Measurements from ENCODE around the gene C1orf216.
"Not testable (repeated sequence)": the region's sequence is repeated elsewhere in the genome, so short reads cannot be mapped to it uniquely, and the experiment has no call there.

Gene C1orf216, protein sequence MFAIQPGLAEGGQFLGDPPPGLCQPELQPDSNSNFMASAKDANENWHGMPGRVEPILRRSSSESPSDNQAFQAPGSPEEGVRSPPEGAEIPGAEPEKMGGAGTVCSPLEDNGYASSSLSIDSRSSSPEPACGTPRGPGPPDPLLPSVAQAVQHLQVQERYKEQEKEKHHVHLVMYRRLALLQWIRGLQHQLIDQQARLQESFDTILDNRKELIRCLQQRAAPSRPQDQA

DNA sequence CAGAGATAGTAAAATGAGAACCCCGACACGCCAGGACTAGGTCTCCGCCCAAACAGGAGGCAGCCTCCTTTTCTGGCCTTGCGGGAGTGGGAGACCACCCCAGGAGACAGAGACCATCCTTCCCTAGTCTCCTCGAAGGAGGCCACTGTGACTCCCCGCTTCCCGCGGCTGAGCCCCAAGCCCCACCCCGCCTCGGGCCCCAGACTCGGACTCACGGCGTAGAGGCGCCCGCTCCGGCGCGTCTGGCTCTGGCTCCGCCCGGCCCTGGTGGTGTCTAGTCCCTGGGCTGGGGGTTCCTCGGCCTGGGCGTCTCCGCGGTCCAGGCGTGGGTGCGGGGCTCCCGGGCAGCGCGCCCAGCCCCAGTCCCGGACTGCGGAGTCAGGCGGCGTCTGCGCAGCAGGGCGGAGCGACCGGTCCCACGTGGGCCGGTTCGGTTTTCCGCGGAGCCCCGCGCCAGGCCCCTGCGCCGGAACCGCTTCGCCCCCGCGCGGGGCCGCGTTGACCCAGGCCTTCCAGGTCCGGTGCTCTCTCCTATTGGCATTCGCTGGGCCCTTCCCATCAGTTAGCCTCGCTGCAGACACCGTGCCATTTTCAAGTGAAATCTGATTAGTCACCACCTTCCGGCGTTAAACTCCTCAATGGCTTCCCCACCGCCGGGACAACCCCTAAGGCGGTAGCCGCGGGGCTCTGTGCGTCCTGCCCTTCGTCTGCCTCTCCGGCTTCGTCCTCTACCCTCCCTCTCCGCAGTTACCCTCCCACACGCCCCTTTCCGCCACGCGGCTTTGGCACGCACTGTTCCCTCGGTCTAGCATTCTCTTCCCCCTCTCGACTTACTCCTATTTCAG is at the start of gene C1orf216:
TSS of gene C1orf216 (minus strand) at position 393 of the 845 bp plus-strand sequence. CDS start 2,563 bp downstream, outside the sequence.
- DNase-seq = peak; percentile 92

DNA sequence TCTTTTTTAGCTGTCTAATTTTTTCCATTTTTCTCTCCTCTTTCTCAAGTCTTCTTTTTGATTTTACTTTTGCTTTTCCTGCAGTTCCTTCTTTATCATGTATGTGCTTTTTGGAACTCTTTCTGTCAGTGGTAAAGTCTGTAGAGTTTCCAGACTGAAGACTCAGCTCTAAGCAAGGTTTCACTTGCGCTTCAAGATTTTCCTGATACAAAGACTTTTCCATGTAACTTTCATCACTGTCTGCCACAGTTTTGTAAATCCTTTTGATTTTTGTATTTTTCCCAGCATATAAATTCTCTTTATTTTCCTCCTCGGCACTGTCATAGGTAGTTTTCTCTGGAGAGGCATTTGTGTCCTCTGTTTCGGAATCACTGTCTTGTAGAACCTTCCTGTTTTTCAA is 45.6 kb upstream of the C1orf216 start:
- no peak for DNase-seq

DNA sequence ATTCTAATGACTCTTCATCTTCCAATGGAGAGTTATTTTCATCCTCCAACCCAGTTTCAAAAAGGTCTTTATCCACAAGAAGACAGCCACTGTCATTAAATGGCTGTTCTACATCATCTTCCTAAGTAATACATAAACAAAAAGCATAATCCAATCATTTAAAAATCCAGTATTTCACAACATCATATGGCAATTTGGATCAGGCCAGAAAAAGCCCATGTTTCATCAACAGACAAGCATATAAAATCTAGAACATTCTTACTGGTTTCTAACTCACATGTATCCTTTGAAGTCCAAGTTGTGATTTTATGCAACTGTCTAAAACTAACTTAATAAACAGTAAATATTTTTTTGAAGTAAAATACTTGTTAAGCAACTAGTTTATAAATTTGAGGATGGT is 44.5 kb upstream of the C1orf216 start:
- no peak for DNase-seq

DNA sequence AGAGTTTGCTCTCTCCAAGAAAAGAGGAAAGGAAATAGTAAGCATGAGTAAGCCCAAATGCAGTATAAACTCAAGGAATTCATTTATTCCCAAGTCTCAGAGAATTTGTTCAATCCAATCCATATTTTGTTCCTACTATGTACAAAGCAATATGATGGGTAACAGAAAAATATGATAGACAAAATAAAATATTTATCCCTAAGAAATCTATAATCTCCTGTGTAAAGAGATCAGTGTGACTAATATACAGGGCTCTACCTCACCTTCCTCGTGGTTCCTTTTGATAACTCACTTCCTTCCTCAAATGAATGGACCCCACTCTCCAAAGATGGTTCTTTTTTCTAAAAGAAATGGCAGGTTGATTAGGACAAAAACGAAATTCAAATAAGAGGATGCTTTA is 43.5 kb upstream of the C1orf216 start:
- no peak for DNase-seq

DNA sequence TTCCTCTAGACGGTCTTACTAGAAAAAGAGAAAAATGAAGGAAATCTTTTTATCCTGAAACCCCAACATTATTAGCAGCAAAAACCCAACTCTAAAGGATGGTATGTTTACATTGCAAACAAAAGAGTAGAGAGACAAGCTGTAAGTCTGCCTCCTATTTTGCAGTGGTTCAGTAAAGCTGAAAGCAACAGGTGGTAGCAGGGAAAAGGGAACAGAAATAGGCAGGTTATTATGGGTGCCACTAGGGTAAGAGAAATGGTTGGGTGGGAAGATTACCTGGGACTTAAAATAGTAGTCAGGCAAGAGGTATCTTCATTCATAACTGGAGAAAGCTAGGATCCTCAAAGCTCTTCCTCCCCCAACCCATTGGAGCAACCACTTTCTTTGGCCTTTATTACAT is 37.4 kb upstream of the C1orf216 start:
- no peak for DNase-seq

DNA sequence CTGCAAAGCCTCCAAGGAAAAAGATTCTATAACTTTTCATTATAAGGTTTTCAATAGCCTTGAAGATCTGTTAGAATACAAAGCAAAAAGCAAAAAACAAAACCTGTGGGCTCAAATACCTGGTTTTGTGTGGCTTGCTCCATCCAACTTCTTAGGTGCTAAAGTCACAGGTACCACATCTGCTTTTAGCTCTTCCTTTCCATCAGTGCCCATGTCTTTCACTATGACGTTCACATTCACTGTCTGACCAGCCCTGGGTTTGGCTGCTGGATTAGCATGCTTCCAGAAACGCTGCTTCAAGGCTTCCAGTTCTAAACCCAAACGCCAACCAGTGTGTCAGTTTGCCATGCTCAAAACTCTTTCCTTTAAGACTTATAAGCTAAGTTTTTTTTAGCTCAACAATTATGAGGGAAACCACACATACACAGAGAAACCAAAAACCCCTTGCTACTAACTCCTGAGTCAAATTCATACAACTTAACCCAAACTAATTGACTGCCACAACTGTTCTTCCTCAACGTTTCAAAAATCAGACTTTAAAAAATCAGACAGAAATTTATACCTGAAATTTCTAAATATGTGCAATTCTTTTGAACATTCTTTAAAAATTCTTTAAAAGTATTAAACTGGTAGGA is 35.1 kb upstream of the C1orf216 start:
- no peak for DNase-seq

DNA sequence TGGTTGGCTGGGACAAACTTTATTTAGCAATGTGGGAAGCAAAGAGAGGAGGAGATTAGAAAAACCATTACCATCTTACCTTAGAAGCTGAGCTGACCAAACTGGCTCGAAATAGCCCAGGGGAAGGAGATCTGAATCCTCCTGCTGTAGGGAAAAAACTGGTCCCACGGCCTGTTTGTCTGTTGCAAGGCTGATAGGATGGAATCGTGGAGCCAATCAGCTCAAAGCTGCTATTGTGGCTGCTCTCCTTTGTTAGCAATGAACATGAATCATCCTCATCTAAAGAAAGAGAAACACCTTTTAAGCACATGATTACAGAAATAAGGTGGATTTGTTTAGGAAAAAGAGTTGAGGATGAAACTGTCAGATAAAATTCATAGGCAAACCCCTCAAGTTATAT is 29.6 kb upstream of the C1orf216 start:
- DNase-seq = no peak

DNA sequence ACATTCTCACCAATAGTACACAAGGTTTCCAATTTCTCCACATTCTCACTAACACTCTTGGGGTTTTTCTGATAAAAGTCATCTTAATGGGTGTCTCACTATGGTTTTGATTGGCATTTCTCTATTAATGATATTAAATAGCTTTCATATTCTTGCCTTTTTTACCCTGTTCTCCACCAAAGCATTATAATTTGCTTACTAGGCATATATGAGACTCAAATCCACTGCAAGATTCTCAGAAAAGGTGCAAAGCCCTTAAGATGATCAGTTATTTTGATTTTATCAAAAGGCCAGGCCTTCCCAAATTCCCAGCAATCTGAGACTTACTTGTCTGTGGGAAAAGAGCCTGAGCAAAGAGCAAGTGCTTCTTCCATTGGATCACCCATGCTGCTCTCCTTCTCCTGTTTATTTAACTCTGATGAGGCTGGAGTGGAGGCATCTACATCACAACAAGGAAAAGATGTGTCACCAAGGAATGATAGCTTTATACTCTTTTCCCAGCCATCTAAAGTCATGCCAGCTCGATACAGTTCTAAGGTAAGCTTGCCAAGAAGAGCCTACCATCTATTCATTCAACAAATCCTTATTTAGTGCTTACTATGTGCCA is 26.5 kb upstream of the C1orf216 start:
- DNase-seq = no peak

DNA sequence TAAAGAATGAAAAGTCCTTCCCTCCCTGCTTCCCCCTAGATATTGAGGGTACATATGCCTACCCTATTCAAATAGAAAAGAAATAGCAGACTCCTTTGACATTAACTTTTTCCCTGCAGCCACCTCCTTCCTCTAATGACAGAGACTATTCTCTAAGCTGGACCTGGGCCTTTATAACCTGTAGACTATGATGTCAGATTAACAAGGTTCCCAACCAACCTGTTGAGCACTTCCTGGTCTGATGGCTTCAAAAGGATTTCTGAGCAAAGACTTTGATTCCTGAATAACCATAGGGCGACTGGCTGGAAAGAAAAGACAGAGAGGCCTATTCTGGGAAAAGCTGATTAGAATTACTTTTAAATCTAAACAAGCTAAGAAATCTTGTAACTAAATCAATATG is 18.4 kb upstream of the C1orf216 start:
- DNase-seq = no peak

DNA sequence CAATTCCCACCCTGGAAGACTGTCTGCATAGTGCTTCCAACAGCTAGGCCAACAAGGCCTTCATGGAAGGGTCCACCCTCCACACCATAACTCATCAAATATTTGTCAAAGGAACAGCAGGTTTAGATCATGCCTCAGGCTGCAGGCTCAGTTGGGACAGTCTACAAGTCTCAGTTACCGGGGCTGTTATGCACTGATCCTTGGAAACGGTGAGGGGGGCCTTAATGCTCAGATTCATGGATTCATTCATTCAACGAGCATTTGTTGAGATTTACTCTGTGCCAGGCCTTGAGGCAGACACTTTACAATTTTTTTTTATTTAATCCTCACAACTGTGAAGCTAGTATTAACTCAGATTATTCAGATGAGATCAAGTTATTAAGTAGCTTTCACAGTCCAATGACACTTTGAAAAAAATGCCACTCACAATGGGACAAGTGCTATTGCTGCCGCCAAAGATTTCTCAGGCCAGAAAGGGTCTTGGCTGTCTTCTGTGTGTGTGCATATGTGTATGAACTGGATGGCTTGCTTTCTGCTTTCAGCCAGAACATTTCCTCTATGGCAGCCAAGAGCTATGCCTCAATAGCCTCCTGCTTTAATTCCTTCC is 8.9 kb upstream of the C1orf216 start:
- DNase-seq = peak; percentile 30

DNA sequence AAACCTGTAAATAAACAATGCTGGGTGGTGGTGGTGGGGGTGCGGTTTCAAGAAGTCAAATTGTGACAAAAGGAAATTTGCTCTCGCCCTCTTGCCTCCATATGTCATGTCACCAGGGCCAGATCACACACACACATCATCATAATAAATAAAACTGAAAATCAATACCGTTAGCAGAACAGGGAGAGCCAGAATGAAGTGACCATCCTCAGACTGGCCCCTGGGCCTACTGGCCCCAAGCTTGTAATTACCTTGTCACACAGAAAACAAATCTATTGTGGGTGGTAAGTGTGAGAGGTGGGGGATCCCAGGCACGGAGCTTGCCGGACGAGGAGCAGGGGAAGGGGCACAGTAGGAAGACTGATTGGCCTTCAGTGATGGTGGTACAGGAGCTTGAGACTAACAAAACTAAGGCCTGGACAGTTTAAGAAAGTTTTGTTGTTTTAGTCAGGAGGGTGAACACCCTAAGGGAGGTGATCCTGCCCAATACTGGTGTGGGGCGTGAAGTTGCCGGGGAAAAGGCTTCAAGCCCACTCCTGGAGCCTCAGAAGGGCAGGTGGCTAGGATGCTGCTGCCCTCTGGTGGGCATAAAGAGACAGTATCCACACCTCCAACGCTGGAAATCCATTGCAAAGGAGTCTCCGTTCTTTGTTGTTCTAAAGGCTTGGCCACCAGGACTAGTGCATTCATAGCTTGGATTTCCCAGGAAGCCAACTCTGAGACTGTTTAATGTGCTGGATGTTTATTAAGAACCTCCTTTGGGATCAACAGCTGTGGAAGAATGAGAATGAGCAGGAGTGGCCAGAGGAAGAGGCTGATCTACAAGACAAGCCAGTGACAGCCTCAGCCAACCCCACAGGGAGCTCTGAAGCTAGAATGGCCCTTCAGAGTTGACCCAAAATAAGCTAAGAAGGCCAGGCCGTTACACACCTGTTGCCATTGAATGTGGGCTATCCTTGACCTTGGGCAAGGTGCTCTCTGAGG is 8.1 kb upstream of the C1orf216 start:
- DNase-seq = peak; percentile 83

DNA sequence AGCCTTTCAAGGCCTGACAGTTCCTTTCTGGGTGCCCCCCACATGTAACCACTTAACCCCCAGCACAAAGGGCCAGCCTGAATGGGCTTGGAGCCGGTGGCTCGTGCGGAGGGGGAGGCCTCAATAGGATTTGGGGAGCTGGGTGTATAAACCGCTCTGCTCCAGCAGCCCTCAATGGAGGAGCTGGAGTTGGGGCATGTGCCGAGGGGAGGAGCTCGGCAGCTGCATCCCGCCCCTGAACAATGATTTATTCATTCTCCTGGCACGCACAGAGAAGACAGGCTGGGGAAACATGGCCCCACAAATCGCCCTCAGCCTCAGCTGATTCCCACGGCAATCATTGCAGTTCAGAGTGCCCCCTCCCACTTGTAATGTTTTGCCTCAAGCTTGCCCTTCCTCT is 6.9 kb upstream of the C1orf216 start:
- peak; percentile 41 for DNase-seq

DNA sequence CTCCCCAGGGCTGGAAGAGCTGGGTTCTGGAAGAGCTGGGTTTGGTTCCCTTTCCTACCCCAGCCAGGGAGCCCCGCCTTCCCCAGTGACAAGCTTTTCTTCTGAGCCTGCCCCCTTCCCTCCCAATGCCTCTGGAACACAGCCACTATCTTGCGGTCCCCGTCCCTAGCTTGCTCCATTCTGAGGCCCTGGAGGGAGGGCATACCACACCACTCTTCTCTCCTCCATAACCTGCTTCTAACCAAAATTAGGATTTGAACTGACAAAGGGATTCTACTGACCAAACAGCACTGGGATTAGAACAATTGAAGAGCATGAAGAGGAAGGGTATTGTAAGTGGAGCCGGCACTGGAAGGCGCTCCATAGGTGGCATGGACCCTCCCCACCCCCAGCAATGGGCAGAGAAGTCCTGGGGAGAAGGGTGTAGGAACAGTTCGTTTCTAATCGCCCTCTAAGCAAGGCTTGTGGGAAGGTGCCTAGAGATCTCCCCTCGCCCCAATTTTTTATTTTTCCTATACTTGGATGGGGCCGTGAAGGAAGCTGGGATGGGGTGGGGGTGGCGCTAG is 690 bp downstream of the C1orf216 start:
- DNase-seq = peak; percentile 53

DNA sequence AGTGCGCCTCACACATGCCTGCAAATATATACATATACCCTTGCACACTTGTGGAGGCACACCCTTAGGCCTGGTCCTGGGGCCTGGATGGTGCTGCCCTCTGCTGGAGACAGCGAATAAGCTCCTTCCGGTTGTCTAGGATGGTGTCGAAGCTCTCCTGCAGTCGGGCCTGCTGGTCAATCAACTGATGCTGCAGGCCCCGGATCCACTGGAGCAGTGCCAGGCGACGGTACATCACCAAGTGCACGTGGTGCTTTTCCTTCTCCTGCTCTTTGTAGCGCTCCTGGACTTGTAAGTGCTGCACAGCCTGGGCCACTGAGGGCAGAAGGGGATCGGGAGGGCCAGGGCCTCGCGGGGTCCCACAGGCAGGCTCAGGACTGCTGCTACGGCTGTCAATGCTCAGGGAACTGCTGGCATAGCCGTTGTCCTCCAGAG is 3.1 kb downstream of the C1orf216 start:
- DNase-seq = peak; percentile 91

DNA sequence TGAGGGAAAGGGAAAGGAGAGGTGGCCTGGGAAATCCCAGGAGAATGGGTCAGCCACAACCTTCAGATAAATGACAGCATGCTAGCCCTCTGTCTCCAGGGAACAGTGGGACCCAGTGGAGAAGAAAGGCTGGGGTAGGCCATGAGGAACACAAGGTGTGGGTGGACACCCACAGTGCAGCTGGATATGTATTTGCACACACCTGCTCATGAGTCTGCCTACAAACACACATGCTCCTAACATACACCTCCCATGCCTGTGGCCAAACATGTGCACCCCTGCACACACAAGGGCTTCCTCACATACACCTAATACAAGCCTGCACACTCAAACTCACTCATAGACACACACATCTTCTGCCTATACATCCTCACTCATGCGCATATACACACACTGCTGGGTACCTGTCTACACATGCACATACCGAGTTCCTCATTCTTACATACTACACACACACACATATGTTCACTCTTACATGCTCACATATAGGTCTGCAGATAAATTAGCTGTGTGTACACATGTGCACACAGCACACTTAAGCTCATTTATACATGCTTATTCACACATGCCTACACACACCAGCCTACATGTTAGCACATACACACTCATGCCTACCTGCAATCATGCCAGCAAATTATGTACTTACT is 3.6 kb downstream of the C1orf216 start:
- DNase-seq = no peak

DNA sequence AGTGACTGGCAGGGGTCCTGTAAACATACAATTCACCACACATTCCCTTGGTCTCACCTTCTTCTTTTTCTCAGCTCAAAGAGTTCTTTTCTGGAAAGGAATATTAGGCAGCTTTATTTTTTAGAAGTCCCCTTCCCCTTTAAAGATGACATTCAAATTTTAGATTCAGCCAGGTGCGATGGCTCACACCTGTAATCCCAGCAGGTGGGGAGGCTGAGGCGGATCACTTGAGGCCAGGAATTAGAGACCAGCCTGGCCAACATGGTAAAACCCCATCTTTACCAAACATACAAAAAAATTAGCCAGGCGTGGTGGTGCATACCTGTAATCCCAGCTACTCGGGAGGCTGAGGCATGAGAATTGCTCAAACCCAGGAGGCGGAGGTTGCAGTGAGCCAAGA is 7.6 kb downstream of the C1orf216 start:
- not testable (repeated sequence) for DNase-seq

DNA sequence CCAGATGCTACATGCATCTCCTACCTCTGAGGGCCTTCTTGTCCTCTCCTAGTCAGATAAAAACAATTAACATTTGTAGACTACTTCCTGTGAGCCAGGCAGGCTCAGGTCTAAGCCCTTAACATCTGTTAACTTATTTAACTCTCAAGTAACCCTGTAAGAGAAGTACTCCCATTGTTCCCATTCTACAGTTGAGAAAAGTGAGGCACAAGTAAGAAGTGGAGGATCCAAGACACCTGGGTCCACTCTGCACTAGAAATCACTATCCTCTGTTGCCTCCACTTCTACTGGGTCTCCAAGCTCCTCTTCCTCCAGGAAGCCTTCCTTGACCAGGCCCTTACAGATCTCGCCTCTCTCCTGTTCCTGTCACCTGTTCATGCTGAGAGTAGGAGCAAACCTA is 9.7 kb downstream of the C1orf216 start:
- DNase-seq = no peak

DNA sequence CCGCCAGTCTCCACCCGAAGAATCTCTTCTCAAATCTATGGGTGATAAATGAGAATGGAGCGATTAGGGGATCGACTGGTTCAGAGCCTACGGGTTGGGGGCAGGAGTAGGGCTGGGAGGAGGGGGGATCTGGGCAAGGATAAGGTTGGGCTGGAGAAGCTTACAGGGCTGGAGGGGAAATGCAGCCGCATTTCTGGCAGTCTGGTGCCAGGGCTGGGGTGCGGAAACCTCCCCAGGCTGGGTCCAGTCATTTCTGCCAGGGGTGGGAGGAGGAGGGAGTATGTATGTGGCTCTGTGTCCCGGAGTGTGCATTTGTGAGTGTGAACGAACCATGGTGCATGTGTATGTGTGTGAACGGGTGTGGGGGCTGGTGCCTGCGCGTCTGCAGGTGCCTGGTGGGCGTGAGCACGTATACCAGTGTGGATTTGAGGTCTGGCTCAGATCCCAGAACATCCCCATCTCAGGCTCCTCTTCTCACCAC is 10.2 kb downstream of the C1orf216 start:
- DNase-seq = no peak

DNA sequence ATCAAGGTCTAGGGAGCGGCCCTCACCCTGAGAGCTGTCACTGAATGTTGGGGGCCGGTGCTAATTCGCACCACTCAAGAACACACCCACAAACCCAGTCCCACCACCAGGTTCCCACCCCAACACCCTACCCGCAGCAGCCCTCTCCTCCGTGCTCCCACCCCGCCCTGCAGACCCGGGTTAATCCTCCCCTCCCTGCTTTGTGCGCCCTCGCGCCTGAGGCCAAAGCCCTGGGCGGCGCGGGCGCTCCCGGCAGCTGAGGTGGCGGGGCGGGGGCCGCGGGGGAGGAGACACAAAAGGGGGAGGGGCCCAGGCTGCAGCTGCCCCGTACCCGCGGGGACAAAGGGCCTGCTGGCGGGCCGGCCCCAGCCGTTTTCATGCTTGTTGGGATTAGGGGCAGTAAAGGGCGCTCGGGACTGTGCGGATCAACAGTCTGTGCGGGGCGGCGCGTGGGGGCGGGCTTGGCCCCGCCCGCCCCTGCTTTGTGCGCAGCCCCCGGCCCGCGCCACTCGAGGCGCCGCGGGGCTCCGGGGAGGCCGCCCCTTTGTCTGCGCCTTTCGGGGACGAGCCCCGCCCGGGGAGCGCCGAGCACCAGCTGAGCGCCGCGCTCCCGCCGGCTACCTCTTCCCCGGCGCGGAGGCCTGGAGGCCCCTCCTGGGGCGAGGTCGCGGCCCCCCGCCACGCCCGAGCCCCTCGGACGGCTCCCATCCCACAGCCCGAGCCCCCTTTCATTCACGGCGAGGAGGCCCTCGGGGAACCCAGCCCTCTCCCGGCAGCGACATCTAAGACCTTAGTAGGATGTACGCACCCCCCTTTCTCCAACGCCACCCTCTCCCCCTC is 10.9 kb downstream of the C1orf216 start:
- peak; percentile 70 for DNase-seq
